ENCODE results near the gene TMUB2. TPM values are rescaled to one million over a fixed set of nuclear protein-coding genes. Genes with fewer than 3 reads are reported as not detected.

The TMUB2 gene
- total and polyA plus RNA-seq, 9 of the 15 experiments (the other 6 are each of a cell fraction or from before 2014, with no cell fraction given) = 4.1 to 29.8 (median 16.3) TPM

DNA sequence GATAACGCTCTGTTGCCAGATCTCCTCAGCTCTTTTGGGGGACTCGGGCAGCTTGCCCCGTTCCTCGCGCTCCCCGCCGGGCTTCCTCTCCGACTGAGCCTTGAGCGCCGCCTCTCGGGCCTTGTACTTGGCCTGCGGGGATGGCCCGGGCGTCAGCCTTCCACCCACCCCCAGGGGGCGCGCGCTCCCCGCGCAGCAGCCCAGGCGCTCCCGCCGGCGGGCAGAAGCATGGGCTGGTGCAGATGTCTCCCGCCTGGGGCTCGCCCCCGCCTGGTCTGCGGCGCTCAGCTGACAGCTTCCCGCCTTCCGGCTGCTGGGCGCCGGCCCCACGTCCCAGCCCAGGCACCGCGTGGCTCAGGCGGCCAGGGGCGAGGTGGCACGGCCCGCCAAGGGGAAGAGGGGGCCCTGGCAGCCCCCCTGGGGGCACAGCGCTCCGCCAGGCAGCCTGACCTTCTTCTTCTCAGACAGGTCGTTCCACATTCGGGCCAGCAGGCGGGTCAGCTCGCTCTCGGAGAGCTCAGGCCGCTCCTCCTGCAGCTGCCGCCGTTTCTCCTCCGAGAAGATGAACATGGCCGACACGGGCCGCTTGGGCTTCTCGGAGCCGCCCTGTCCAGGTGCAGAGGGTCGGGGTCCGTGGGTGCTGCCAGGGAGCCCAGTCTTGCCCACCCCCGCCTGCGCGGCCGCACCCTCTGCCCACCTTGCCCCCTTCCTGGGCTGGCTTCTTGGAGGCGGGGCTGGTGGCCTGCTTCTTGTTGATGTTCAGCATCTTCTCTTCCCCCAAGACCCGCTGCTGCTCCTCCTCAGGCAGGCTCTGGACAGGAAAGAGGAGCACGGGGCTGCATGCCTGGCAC, 23.8 kb downstream of the TMUB2 start (continued):
- TF ChIP-seq, protein P1, sequence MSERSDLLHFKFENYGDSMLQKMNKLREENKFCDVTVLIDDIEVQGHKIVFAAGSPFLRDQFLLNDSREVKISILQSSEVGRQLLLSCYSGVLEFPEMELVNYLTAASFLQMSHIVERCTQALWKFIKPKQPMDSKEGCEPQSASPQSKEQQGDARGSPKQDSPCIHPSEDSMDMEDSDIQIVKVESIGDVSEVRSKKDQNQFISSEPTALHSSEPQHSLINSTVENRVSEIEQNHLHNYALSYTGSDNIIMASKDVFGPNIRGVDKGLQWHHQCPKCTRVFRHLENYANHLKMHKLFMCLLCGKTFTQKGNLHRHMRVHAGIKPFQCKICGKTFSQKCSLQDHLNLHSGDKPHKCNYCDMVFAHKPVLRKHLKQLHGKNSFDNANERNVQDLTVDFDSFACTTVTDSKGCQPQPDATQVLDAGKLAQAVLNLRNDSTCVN (CRISPR knock-in tag; IDR thresholded peaks at IDR 0.05) = no peak
- TF ChIP-seq ZNF232 (CRISPR knock-in tag; IDR thresholded peaks at IDR 0.05) (no peak), JUN (IDR thresholded peaks at IDR 0.05; ENCODE audit: borderline replicate concordance, low read depth, low read length) (peak; percentile 63; the same call in 1 of the 2 replicates), JUN (CRISPR knock-in tag; IDR thresholded peaks at IDR 0.05; ENCODE audit: borderline replicate concordance) (no peak; the same call in 1 of the 2 replicates), MYC (IDR thresholded peaks at IDR 0.05; ENCODE audit: low read depth, low read length) (peak; percentile 90), MYC (CRISPR knock-in tag; IDR thresholded peaks at IDR 0.05; ENCODE audit: borderline replicate concordance, low read depth) (no peak), NCOA1 (IDR thresholded peaks at IDR 0.05; ENCODE audit: low read depth) (no peak), PML (IDR thresholded peaks at IDR 0.05; ENCODE audit: low read length) (no peak), ATF7 (IDR thresholded peaks at IDR 0.05) (peak; percentile 64), BRF1 (IDR thresholded peaks at IDR 0.05; ENCODE audit: borderline replicate concordance, extremely low read depth, insufficient read length) (no peak), SMC3 (conservative IDR thresholded peaks at IDR 0.05; ENCODE audit: insufficient read depth, low read depth, low read length) (peak; percentile 98), TOE1 (IDR thresholded peaks at IDR 0.05; ENCODE audit: borderline replicate concordance) (no peak), TOE1 (CRISPR knock-in tag; IDR thresholded peaks at IDR 0.05; ENCODE audit: borderline replicate concordance, low read depth) (no peak), FOXA1 (IDR thresholded peaks at IDR 0.05; ENCODE audit: borderline replicate concordance) (no peak), SMAD3 (CRISPR knock-in tag; conservative IDR thresholded peaks at IDR 0.05) (no peak), DNMT1 (IDR thresholded peaks at IDR 0.05) (no peak), KDM2B (CRISPR knock-in tag; IDR thresholded peaks at IDR 0.05) (peak; percentile 82; the same call in 1 of the 2 replicates), ZNF224 (CRISPR knock-in tag; IDR thresholded peaks at IDR 0.05) (no peak), KLF10 (CRISPR knock-in tag; IDR thresholded peaks at IDR 0.05) (no peak), ZNF282 (CRISPR knock-in tag; IDR thresholded peaks at IDR 0.05) (peak; percentile 67; the same call in 1 of the 2 replicates), ZFPM2 (CRISPR knock-in tag; IDR thresholded peaks at IDR 0.05) (no peak), ZSCAN32 (CRISPR knock-in tag; IDR thresholded peaks at IDR 0.05) (no peak), SNRNP70 (optimal IDR thresholded peaks at IDR 0.05; ENCODE audit: low read depth, low read length) (no peak), SMARCA4 (IDR thresholded peaks at IDR 0.05) (0 out of 2 replicates have a peak, but pooled peaks have one; percentile 38), MECOM (CRISPR knock-in tag; IDR thresholded peaks at IDR 0.05) (no peak), RHOXF2B (CRISPR knock-in tag; conservative IDR thresholded peaks at IDR 0.05) (no peak)
- TF ChIP-seq, protein P2, sequence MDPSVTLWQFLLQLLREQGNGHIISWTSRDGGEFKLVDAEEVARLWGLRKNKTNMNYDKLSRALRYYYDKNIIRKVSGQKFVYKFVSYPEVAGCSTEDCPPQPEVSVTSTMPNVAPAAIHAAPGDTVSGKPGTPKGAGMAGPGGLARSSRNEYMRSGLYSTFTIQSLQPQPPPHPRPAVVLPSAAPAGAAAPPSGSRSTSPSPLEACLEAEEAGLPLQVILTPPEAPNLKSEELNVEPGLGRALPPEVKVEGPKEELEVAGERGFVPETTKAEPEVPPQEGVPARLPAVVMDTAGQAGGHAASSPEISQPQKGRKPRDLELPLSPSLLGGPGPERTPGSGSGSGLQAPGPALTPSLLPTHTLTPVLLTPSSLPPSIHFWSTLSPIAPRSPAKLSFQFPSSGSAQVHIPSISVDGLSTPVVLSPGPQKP (CRISPR knock-in tag; IDR thresholded peaks at IDR 0.05) = no peak
- TF ChIP-seq, protein P3, sequence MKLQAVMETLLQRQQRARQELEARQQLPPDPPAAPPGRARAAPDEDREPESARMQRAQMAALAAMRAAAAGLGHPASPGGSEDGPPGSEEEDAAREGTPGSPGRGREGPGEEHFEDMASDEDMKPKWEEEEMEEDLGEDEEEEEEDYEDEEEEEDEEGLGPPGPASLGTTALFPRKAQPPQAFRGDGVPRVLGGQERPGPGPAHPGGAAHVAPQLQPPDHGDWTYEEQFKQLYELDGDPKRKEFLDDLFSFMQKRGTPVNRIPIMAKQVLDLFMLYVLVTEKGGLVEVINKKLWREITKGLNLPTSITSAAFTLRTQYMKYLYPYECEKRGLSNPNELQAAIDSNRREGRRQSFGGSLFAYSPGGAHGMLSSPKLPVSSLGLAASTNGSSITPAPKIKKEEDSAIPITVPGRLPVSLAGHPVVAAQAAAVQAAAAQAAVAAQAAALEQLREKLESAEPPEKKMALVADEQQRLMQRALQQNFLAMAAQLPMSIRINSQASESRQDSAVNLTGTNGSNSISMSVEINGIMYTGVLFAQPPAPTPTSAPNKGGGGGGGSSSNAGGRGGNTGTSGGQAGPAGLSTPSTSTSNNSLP (IDR thresholded peaks at IDR 0.05; ENCODE audit: borderline replicate concordance, low read depth, low read length) = no peak

Data from K562 (cell line).